Fibroblast of lung (primary cell): ENCODE data around the gene GAPVD1. TPM values are rescaled to one million over a fixed set of nuclear protein-coding genes. Genes with fewer than 3 reads are reported as not detected.
A peak's percentile ranks its signal among the peaks of the same experiment; 100 is the strongest.

ENCODE experiments used
- DNase-seq, 2 donors: peaks; one replicate each; pipeline versions ENCODE4 v3.0.0 to v3.0.0-alpha.2; 2010; ENCODE audit warnings: low read depth in 2 of 2
- H2AFZ ChIP-seq: 2 replicates; pipeline ENCODE4 v1.5.1; 2012; ENCODE audit warnings: low read length, control low read depth, inconsistent platforms
- H3K27ac ChIP-seq: 2 replicates; pipeline ENCODE4 v1.5.1; 2011; ENCODE audit warnings: low read length, control low read depth; ENCODE audit not compliant: insufficient read depth
- H3K27me3 ChIP-seq: 2 replicates; pipeline ENCODE4 v1.5.1; 2011; ENCODE audit warnings: mild to moderate bottlenecking, low read length; ENCODE audit not compliant: control insufficient read depth, insufficient read depth
- H3K36me3 ChIP-seq: 2 replicates; pipeline ENCODE4 v1.5.1; 2011; ENCODE audit warnings: low read length; ENCODE audit not compliant: control insufficient read depth, insufficient read depth
- H3K4me1 ChIP-seq: 2 replicates; pipeline ENCODE4 v1.5.1; 2011; ENCODE audit warnings: low read length; ENCODE audit not compliant: control insufficient read depth, insufficient read depth; ENCODE audit errors: extremely low read depth
- H3K4me2 ChIP-seq: 2 replicates; pipeline ENCODE4 v1.5.1; 2011; ENCODE audit warnings: low read length, control low read depth; ENCODE audit not compliant: insufficient read depth; ENCODE audit errors: extremely low read depth
- H3K4me3 ChIP-seq, 4 experiments: fragments of 200-600 bp in 1 of 4; sonication (generic) in 1 of 4; replicated peaks in 1 of 4; 2 replicates each; pipeline ENCODE4 v1.5.1; 2011 to 2016; ENCODE audit warnings: low read length in 4 of 4, low read depth in 3 of 4, mild to moderate bottlenecking in 3 of 4, control low read depth in 2 of 4, inconsistent platforms in 1 of 4, mixed read lengths in 1 of 4; ENCODE audit not compliant: insufficient read depth in 1 of 4; ENCODE audit errors: control extremely low read depth in 1 of 4
- H3K79me2 ChIP-seq: 2 replicates; pipeline ENCODE4 v1.5.1; 2012; ENCODE audit warnings: mild to moderate bottlenecking, low read length, inconsistent platforms; ENCODE audit not compliant: control insufficient read depth, insufficient read depth
- H3K9ac ChIP-seq: 2 replicates; pipeline ENCODE4 v1.5.1; 2011; ENCODE audit warnings: mild to moderate bottlenecking, low read length, control low read depth; ENCODE audit not compliant: insufficient read depth
- H3K9me3 ChIP-seq: 2 replicates; pipeline ENCODE4 v1.5.1; 2012; ENCODE audit warnings: low read depth, low read length; ENCODE audit not compliant: control insufficient read depth, insufficient read depth
- H4K20me1 ChIP-seq: 2 replicates; pipeline ENCODE4 v1.5.1; 2011; ENCODE audit warnings: low read length; ENCODE audit not compliant: control insufficient read depth, insufficient read depth; ENCODE audit errors: extremely low read depth
- CTCF ChIP-seq, 2 donors: IDR thresholded peaks in 1 of 2; conservative IDR thresholded peaks in 1 of 2; 1 replicate in 1 of 2; 2 replicates in 1 of 2; pipeline ENCODE4 v1.5.1; 2011 to 2012; ENCODE audit warnings: low read length in 2 of 2, control low read depth in 1 of 2, inconsistent platforms in 1 of 2, low read depth in 1 of 2, mild to moderate bottlenecking in 1 of 2
- EZH2 ChIP-seq: IDR thresholded peaks from 2 replicates; pipeline ENCODE4 v1.5.1; 2012; ENCODE audit warnings: low read length, control low read depth, mild to moderate bottlenecking; ENCODE audit errors: missing control alignments
- polyA plus RNA-seq, 2 donors: library from polyadenylated mRNA; depleted of rRNA in 1 of 2; stranded (reverse) in 1 of 2; unstranded in 1 of 2; fragments of >200 nt; gene quantifications; 2 replicates each; pipeline ENCODE4 v1.2.1, GENCODE V29; 2011 to 2012; ENCODE audit warnings: missing spikeins in 1 of 2
- total RNA-seq: library from RNA; depleted of rRNA; stranded (reverse); fragments of >200 nt; gene quantifications from 2 replicates; pipeline ENCODE4 v1.2.1, GENCODE V29; 2014

The GAPVD1 gene
- total and polyA plus RNA-seq, 2 donors (not counting 1 experiment from before 2014, with no cell fraction given) = 23.0 to 72.3 TPM

- no peak for TF ChIP-seq CTCF (conservative IDR thresholded peaks at IDR 0.05 in 1 of 2, IDR thresholded peaks at IDR 0.05 in 1 of 2; ENCODE audit: low read depth in 1 of 2, low read length in 2 of 2)
- no peak for TF ChIP-seq EZH2
- no peaks in the 10 kb centered on the region for H3K36me3 ChIP-seq
These were observed 148.9 kb downstream of the GAPVD1 start for GRCh38 chr9:125410522-125410894.

GRCh38 chr9:125411171-125411756 is 149.6 kb downstream of the GAPVD1 start:
- no peak for DNase-seq
- no peak overlapping the region for H3K4me3 ChIP-seq
- H3K27me3 ChIP-seq = no peaks in the 10 kb centered on the region
- H3K4me1 ChIP-seq = no peaks in the 10 kb centered on the region
- no peak overlapping the region for H3K4me2 ChIP-seq
- H3K9me3 ChIP-seq = no peaks in the 10 kb centered on the region
- H4K20me1 ChIP-seq = no peaks in the 10 kb centered on the region
- no peaks in the 10 kb centered on the region for H3K79me2 ChIP-seq
- no peak overlapping the region for H3K9ac ChIP-seq
- H3K27ac ChIP-seq = no peak overlapping the region
- no peak for TF ChIP-seq EZH2
- TF ChIP-seq CTCF (conservative IDR thresholded peaks at IDR 0.05 in 1 of 2, IDR thresholded peaks at IDR 0.05 in 1 of 2; ENCODE audit: low read depth in 1 of 2, low read length in 2 of 2) = no peak
- no peak overlapping the region for H2AFZ ChIP-seq
- H3K36me3 ChIP-seq = no peaks in the 10 kb centered on the region

More at GRCh38 chr9:125410522-125410894, 148.9 kb downstream of the GAPVD1 start:
- no peak overlapping the region for H2AFZ ChIP-seq
- no peaks in the 10 kb centered on the region for H4K20me1 ChIP-seq
- no peaks in the 10 kb centered on the region for H3K4me1 ChIP-seq
- H3K4me3 ChIP-seq = peak overlapping the region in 1 of 4 experiments; percentile 20
- H3K9me3 ChIP-seq = no peaks in the 10 kb centered on the region
- H3K4me2 ChIP-seq = no peak overlapping the region
- H3K9ac ChIP-seq = no peak overlapping the region
- no peak for DNase-seq
- no peaks in the 10 kb centered on the region for H3K79me2 ChIP-seq
- no peak overlapping the region for H3K27ac ChIP-seq
- no peaks in the 10 kb centered on the region for H3K27me3 ChIP-seq

GRCh38 chr9:125412166-125412565 is 150.5 kb downstream of the GAPVD1 start:
- no peak overlapping the region for H3K27ac ChIP-seq
- no peaks in the 10 kb centered on the region for H3K4me1 ChIP-seq
- H3K9ac ChIP-seq = no peak overlapping the region
- no peaks in the 10 kb centered on the region for H4K20me1 ChIP-seq
- H3K4me3 ChIP-seq = no peak overlapping the region
- DNase-seq = no peak
- H3K79me2 ChIP-seq = no peaks in the 10 kb centered on the region
- H3K4me2 ChIP-seq = no peak overlapping the region
- TF ChIP-seq CTCF (conservative IDR thresholded peaks at IDR 0.05 in 1 of 2, IDR thresholded peaks at IDR 0.05 in 1 of 2; ENCODE audit: low read depth in 1 of 2, low read length in 2 of 2) (no peak), EZH2 (no peak)
- H3K9me3 ChIP-seq = no peaks in the 10 kb centered on the region
- H3K27me3 ChIP-seq = no peaks in the 10 kb centered on the region
- H3K36me3 ChIP-seq = no peaks in the 10 kb centered on the region
- H2AFZ ChIP-seq = no peak overlapping the region
